Measurements from ENCODE around the gene ENKUR.

The ENKUR gene

GRCh38 chr10:24935504-24936292 is 80.3 kb downstream of the ENKUR start:
- Histone ChIP-seq H3K4me1 (ENCODE audit: insufficient read depth, poor library complexity, severe bottlenecking) (no peaks in the 10 kb centered on the region), H3K4me3 (ENCODE audit: severe bottlenecking) (no peak overlapping the region), H3K36me3 (ENCODE audit: low read depth) (no peaks in the 10 kb centered on the region), H3K27ac (ENCODE audit: poor library complexity, severe bottlenecking) (no peak overlapping the region), H3K9me3 (ENCODE audit: severe bottlenecking) (no peaks in the 10 kb centered on the region), H3K27me3 (ENCODE audit: insufficient read depth, poor library complexity, severe bottlenecking) (no peaks in the 10 kb centered on the region)
- no peak for ATAC-seq (ENCODE audit: low read depth)
- TF ChIP-seq CTCF (IDR thresholded peaks at IDR 0.05; ENCODE audit: poor library complexity, severe bottlenecking): no peak
- DNase-seq (ENCODE audit: low spot score): no peak
